Endometrial microvascular endothelial cells (primary cell): ENCODE results near the gene MTTP. TPM values are rescaled to one million over a fixed set of nuclear protein-coding genes. Genes with fewer than 3 reads are reported as not detected.
"Not testable (repeated sequence)": the region's sequence is repeated elsewhere in the genome, so short reads cannot be mapped to it uniquely, and the experiment has no call there.

Experiments used
- in situ Hi-C: cut with HindIII; loops from 2 replicates; pipeline ENCODE4 v1.10.0; 2017; ENCODE audit warnings: low sequenced_read_pairs, low pct_unique_long_range_greater_than_20kb; ENCODE audit errors: inconsistent ontology term
- total RNA-seq: library from RNA; depleted of rRNA; stranded (reverse); fragments of >200 nt; gene quantifications from one replicate; pipeline ENCODE4 v1.2.3, GENCODE V29; 2015; ENCODE audit errors: inconsistent ontology term

Gene MTTP
- not detected for total RNA-seq

DNA sequence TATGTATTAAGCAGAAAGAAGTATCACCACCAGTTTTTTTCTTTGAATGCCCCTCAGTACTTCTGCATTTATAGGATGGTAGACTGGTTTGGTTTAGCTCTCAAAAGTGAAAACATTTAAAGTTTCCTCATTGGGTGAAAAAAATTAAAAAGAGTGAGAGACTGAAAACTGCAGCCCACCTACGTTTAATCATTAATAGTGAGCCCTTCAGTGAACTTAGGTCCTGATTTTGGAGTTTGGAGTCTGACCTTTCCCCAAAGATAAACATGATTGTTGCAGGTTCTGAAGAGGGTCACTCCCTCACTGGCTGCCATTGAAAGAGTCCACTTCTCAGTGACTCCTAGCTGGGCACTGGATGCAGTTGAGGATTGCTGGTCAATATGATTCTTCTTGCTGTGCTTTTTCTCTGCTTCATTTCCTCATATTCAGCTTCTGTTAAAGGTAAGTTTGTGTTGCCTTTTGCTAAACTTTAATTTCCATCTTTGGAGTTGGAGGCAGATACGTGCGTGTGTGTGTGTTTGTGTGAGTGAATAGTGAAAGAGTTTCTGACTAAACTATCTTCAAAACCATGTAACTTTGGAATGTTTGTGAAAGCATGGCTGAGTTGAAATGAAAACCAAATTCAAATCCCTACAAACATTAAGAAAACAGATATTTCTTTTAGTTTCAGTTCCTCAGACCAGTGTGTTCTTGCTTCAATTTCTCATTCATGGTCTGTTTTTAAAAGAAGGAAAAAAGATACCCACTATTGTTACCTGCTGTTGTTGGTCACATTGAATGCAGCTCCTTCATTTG is at the start of gene MTTP:
Gene MTTP, plus strand, starts transcription at position 295 of the 795 bp plus-strand sequence. Its CDS starts 86 bp downstream, at position 381.
- in situ Hi-C loops: no loop called here

DNA sequence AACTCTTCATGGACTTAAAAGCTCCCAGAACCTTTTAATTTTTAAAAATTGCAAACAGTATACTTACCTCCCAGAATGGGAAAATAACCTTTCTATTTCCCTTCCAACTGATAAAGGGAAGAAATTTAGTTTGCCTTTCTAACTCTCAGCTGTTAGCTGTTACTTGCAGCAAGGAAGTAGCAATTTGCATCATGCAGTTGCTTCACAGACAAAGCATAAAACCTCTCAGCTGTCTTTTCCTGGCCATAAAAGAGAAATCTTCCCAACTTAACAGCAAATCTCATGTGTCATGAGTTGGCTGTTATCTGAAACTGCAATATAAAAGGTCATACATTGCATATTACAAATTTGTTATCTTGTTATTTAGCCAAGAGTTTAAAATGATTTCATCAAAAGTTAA is 45.4 kb upstream of the MTTP start:
- in situ Hi-C loops: no loop called here

DNA sequence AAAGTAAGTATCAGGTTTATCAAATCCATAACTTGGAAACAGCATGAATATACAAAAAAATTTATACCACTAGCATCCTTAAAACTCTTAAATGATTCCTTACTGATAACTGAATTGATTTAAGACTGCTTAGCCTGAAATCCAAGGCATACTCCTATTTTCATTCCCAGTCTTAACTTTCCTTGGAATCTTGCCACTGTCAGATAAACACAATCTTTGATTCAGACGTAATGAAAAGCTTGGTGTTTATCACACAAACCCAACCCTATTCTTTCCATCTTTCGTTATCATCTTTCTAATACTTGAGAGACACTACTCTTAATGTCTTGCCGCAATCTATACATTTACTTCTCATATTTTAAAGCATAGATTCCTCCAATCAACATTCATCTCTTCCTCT is 44.7 kb upstream of the MTTP start:
- in situ Hi-C loops: no loop called here

DNA sequence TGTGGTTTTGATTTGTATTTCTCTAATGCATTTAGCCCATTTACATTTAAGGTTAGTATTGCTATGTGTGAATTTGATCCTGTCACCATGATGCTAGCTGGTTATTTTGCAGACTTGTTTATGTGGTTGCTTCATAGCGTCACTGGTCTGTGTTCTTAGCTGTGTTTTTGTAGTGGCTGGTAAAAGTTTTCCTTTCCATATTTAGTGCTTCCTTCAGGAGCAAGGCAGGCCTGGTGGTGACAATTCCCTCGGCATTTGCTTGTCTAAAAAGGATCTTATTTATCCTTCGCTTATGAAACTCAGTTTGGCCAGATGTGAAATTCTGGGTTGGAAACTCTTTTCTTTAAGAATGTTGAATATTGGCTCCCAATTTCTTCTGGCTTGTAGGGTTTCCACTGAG is 39.9 kb upstream of the MTTP start:
- in situ Hi-C loops: not testable (repeated sequence)

DNA sequence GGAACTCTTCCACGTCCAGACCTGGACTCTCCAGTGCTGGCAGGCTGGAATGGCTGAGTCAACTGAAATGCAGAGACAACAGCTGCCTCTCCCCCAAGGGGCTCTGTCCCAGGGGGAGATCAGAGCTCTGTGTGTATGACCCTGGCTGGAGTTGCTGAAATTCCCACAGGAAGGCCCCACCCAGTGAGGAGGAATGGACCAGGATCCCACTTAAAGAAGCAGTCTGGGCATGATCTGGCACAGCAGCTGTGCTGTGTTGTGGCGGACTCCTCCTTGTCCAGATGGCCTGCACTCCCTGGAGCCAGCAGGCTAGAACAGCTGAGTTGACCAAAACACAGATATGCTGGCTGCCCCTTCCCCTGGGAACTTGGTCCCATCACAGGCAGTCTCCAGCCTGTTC is 38.4 kb upstream of the MTTP start:
- in situ Hi-C loops: no loop called here

DNA sequence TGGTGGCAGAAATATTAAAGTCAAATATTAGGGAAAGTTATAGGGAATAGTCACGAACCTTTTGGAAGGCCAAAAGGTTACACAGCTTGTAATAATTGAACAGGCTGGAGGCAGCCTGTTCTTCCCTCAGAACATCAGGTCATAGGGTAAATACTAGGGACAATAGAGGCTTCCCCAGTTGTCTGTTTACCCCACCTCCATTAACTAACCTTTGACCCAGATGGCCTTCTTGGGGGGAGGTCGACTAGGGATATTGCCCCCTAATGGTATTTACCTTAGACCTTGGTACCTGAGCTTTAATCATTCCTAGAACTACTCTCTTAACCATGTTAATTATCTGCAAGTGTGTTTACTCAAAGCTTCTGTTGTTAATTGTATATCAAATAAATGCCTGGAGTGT is 37.8 kb upstream of the MTTP start:
- in situ Hi-C loops: no loop called here

DNA sequence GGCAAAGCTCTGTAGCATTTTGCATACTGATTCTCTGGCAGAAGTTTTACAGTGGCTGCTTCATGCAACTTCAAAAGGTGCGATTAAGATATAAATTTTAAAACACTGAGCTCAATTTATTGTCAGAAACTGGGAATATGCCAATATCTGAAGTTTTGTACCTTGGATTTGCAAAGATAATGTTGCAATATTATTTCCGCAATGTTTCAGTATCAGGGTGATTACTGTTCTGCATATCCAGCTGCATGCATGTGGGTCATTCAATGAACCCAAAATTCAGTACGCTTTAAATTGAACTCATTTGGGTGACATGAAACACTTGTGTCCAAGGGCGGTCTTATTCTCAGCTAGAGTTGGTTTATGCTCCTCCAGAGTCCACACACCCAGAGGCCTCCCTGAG is 37.0 kb upstream of the MTTP start:
- in situ Hi-C loops: no loop called here

DNA sequence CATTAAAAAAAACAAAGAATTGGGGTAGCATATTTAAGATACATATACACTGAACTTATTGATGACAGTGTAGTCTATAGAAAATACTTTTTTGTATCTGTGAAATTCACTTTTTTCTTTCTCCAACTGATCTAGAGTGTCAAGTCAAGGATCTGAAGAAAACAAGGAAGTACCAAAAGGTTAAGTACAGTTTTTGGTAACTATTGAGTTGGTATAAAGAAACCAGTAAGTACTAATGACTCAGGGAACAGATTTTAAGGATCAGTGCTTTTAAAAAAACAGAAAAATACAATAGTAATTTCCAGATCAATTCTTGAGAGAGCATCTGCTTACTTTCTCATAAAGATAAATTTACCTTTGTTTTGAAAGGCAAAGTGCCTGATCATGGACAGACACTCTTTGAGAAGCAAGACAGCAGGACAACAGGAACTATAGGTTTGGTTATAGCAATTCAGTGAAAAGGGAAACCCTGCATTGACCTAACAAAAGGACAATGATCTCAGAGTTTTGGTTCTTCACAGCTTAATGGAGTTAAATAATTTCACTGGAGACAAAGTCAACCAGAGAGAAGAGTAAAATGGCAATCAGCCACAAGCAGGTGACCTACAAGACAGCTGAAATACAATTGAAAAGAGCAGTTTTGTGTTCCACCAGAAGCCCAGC is 34.2 kb upstream of the MTTP start:
- in situ Hi-C loops: no loop called here

DNA sequence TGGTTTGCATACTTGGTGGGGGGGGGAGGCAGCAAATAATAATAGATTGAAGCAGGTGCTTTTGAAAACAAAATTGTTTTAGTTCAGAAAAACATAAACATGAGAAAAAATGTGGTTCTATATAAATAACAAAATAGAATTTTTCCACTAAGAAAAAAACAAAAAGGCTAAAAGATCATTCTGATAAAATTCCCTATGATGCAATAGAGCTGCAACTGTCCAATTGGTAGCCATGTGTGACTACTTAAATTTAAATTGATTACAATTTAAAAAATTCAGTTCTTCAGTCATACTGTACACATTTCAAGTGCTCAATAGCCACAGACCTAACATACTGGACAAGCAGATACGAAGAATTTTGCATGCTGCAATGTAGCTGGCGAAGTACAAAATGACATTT is 21.8 kb upstream of the MTTP start:
- in situ Hi-C loops: no loop called here

DNA sequence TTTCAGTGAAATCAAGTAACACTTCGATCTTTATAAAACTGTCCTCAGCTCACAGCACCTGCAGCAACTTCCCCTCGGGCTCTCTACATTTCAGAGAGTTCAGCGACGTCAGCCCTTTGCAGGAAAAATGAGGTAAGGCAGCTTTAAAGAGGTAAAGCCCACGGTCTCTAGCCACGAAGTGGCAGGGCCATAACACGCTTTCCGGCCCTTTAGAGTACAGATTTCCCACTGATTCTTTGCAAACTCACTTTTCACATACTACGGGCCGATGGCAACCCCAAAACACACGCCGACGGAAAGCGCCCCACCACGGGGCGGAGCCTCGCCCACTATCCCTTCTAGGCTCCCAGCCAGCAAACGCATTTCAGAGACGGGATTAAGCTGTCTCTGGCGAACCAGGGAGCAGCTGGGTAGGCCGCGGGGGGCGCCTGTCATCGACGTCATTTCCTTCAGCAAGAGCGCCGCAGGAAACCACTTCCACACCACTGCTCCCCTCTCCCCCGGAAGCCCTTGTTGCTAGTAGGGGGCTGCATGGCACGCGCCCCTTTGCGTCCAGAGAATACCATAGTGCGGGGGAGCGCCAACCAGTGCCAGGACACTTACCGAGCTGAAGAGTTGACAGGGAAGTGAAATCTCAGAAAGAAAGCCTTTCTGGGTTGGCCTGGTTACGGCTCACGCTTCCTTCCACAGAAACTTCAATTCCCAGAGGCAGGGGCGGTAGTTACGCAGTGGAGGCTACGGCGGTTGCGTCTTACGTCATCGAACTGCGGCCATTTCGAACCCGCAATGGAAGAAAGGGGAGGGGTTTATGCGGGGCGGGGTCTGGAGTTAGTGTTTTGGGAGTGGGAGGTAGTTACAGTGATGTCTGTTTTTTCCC is 11.1 kb upstream of the MTTP start, which contains the start of gene TRMT10A:
Gene TRMT10A, minus strand, starts transcription at position 730 of the 877 bp plus-strand sequence. CDS start 4,701 bp downstream, outside the sequence.
- in situ Hi-C loops: no loop called here

DNA sequence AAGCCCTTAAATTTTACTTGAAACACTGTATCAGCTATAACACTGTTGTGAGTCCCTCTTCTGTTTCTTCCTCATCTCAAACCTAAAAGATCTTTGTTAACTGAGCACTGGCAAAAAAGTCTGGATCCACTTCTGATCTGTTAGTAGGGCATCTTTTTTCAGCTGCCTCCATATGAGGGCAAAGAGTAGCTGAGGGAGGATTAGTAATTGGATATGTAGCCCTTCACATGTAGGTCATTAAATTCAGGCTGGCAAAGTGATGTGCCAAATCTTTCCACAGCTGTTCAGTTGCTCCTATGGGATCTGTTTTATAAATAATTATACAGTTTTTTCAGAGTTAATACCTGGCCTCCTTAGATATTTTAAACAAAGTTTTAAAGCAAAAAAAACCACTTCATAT is 9.7 kb upstream of the MTTP start:
- in situ Hi-C loops: no loop called here

DNA sequence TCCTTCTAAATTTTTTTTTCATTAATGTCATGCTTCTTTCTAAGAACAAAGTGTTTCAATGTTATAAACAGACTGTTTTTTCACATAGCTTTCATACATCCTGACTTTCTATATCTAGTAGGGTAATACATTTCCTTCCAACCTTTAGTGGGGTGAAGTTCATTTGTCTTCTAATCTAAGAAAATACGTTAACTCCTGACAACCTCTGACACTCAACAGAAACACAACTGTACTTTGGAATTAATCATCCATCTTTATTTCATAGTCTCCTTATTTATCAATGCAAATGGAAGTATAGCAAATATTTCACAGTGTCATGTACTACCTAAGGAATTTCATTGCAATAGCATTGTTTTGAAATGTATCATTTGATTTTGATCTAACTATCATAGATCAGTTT is 2.7 kb upstream of the MTTP start:
- in situ Hi-C loops: no loop called here

DNA sequence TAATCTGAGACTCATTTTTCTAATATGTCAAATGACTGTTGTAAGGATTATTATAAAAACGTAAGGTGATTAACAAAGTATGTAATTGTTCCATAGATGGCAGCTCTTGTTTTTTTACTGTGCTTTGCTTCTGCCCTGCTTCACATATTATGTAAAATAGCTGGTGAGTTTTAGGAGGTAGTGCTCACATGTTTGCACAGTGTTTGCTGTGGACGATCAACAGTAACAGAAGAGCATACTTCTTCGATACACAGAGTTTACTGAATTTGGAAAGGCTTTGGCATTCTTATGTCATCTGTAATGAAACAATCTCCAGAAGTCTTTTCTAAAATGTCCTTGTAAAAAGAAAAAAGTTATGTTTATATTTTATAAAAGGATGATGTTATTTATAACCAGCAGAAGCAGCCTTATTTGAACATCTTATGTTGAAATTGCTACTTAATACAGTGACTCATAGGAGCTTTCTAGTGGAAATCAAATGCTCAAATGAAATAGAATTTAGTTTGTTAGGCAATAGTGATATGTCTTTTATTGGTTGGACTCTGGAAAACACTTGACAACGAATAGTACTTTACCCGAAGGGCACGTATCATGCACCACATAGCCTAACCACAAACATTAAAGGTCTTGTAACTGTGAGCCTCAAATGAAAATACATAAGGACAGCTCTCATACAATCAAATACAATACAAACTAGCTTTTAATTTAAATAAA is 1.9 kb upstream of the MTTP start:
- in situ Hi-C loops: no loop called here

DNA sequence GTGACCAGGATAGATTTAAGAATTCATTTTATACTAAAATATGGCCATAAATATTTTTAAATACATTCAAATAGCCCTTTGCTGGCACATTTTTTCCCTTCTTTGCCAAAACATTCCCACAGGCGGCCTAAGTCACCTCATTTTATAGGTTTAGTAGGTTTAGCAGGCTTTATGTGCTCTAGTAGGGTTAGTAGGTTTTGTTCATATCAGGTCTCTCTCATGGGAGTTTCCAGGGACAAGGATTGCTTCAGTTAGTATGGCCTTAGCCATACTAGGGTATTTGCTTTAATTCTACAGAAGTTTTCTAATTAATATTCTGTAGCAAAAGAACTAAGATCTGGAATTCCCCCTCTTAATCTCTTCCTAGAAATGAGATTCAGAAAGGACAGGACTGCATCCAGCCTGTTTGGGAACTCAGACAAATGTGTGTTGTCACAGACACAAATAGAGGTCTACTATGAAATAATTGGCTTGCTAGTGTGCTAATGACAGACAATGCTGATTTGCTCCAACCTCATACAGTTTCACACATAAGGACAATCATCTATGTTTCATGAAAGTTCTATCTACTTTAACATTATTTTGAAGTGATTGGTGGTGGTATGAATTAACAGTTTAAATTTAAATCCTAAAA is 772 bp upstream of the MTTP start:
- in situ Hi-C loops: no loop called here

DNA sequence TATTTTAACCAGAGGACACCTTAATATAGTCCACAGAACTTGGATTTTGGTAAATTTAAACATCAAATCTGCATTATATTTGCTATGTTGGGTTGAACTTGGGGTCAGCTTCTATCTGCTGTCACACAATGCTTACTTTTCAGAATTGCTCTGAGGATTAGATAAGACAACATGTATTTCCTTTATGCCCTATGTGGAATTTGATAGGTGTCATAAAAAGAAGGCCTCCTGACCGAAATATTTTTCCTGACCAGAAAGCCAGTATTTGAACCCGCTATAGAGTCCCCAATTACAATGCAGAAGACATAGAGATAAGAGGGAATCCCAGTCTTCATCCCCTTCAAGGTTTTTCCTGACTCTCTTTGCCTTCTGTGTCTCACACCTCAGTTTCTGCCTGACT is 4.1 kb downstream of the MTTP start:
- in situ Hi-C loops: no loop called here

DNA sequence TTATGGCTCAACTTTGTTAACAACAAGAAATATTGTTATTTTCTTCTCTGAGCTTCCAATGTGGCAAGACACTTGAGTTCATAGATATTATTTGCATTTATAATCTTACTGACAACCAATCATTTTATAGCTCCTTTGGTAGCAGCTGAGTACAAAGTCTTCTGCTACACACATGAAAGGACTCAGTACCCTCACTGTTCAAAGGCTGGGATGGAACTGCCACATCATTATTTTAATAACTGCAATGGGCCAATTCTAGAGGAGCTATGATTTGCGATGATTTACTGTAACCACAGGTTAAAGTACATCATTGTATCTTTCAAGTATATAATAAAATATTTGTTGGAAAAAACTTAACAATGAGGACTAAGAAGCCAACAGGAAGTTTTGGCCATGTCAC is 10.9 kb downstream of the MTTP start:
- in situ Hi-C loops: no loop called here

DNA sequence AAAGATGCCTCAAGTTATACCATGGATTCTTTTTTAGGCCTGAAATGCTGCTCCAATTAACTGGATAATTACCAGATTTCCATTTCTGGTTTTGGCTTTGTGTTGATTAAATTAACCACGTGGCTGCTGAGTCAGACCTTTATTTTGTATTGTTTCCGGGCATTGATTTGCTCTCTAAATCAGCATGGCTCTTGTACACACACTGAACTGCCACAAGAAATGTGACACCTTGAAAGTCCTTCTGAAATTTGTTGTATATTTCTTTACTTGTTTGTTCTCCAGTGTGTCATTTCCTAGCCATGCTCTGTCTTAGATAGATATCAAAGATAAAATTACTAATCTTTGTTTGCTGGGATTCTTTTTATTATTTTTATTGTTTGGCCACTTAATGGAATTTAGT is 11.7 kb downstream of the MTTP start:
- in situ Hi-C loops: no loop called here

DNA sequence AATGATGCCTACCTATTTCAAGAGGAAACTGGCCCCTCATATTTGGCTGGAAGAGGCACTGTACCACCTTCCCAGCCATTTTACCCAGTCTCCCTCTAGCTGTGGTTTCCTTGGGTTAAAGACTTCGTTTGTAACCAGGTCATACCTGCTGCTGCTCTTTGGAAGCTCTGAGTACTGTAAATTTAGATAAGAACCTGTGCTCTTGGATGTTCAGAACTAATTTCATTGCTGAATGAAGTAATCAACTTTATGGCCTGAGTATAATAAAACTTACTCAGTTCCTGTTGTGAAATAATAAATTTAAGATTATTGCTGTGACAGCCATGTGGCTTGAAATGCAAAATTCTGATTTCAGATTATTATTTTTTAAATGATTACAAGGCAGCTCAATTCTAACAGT is 12.2 kb downstream of the MTTP start:
- in situ Hi-C loops: no loop called here
